Endothelial cell of umbilical vein (primary cell): ENCODE results near the gene GEMIN8. TPM values are rescaled to one million over a fixed set of nuclear protein-coding genes. Genes with fewer than 3 reads are reported as not detected.

Experiments used
- BruUV-seq: library from RNA; stranded (reverse); fragments of 400-500 nt; replicated peaks from 2 replicates; lab custom pipeline; 2021; lab: Mats Ljungman, UMichigan
- CTCF ChIA-PET: fragments of 300-600, 350-600 bp; sonication (Branson Sonifier 250); formaldehyde crosslinking; loops from one replicate; lab custom pipeline; 2021; ENCODE audit warnings: antibody characterized with exemption, inconsistent platforms; lab: Charles Lee
- POLR2A ChIA-PET: fragments of 300-600, 350-600 bp; sonication (Branson Sonifier 250); formaldehyde crosslinking; loops from one replicate; lab custom pipeline; 2021; ENCODE audit warnings: antibody characterized with exemption, inconsistent platforms; lab: Charles Lee
- DNase-seq: peaks from one replicate; pipeline ENCODE4 v3.0.0-alpha.2; 2011; ENCODE audit warnings: low read depth, low spot score
- FAIRE-seq: peaks from 2 replicates; lab custom pipeline; 2011; peaks lifted over from hg19 to GRCh38; lab: Jason Lieb, UNC
- H2AFZ ChIP-seq: 2 replicates; pipeline ENCODE4 v1.6.0; 2012; ENCODE audit warnings: low read depth, low read length, control low read depth, inconsistent platforms
- H3K27ac ChIP-seq: 2 replicates; pipeline ENCODE4 v1.5.1; 2011; ENCODE audit warnings: low read depth, mild to moderate bottlenecking, control low read depth, low read length, moderate library complexity; ENCODE audit not compliant: insufficient read depth
- H3K27me3 ChIP-seq, 2 experiments: 2 replicates each; pipeline versions ENCODE4 v1.6.0 to v1.6.1; 2011; ENCODE audit warnings: low read length in 2 of 2, mixed read lengths in 1 of 2; ENCODE audit not compliant: control insufficient read depth in 2 of 2, insufficient read depth in 2 of 2
- H3K36me3 ChIP-seq, 2 experiments: 2 replicates in 1 of 2; 3 replicates in 1 of 2; pipeline ENCODE4 v1.5.1; 2011; ENCODE audit warnings: low read length in 2 of 2, mild to moderate bottlenecking in 1 of 2, moderate library complexity in 1 of 2; ENCODE audit not compliant: control insufficient read depth in 2 of 2, insufficient read depth in 2 of 2; ENCODE audit errors: extremely low read depth in 1 of 2
- H3K4me1 ChIP-seq: 3 replicates; pipeline ENCODE4 v1.5.1; 2011; ENCODE audit warnings: mild to moderate bottlenecking, low read length; ENCODE audit not compliant: control insufficient read depth, insufficient read depth; ENCODE audit errors: extremely low read depth
- H3K4me2 ChIP-seq: 2 replicates; pipeline ENCODE4 v1.6.1; 2011; ENCODE audit warnings: low read length, control low read depth, mixed read lengths; ENCODE audit not compliant: insufficient read depth
- H3K4me3 ChIP-seq, 3 experiments: fragments of 200-600 bp in 1 of 3; sonication (generic), shearing (Covaris generic) in 1 of 3; replicated peaks in 1 of 3; 2 replicates each; pipeline ENCODE4 v1.5.1; 2011 to 2016; ENCODE audit warnings: control low read depth in 3 of 3, low read length in 3 of 3, mild to moderate bottlenecking in 2 of 3, inconsistent platforms in 1 of 3, low read depth in 1 of 3, moderate library complexity in 1 of 3; ENCODE audit not compliant: insufficient read depth in 1 of 3
- H3K79me2 ChIP-seq: 2 replicates; pipeline ENCODE4 v1.6.0; 2012; ENCODE audit warnings: low read length, inconsistent platforms; ENCODE audit not compliant: control insufficient read depth, insufficient read depth
- H3K9ac ChIP-seq: replicated peaks from 2 replicates; pipeline ENCODE3; 2011; ENCODE audit warnings: low read length, control low read depth; ENCODE audit not compliant: insufficient read depth; ENCODE audit errors: extremely low read depth
- H3K9me1 ChIP-seq: replicated peaks from 3 replicates; pipeline ENCODE4 v1.6.0; 2011; ENCODE audit warnings: mild to moderate bottlenecking, low read length; ENCODE audit not compliant: control insufficient read depth, insufficient read depth; ENCODE audit errors: extremely low read depth
- H3K9me3 ChIP-seq: replicated peaks from 2 replicates; pipeline ENCODE4 v1.5.1; 2012; ENCODE audit warnings: low read length, inconsistent platforms; ENCODE audit not compliant: control insufficient read depth, insufficient read depth
- H4K20me1 ChIP-seq: replicated peaks from 2 replicates; pipeline ENCODE3; 2011; ENCODE audit warnings: mild to moderate bottlenecking, low read length; ENCODE audit not compliant: control insufficient read depth, insufficient read depth; ENCODE audit errors: extremely low read depth
- EZH2 ChIP-seq: IDR thresholded peaks from 2 replicates; pipeline ENCODE4 v1.6.1; 2012; ENCODE audit warnings: borderline replicate concordance, low read depth, mild to moderate bottlenecking, moderate library complexity, low read length, inconsistent platforms; ENCODE audit not compliant: severe bottlenecking
- MYC ChIP-seq: IDR thresholded peaks from one replicate; pipeline ENCODE4 v1.6.1; 2011; ENCODE audit warnings: mild to moderate bottlenecking, low read depth, low read length
- dilution Hi-C: fragments of 300-500 bp; cut with MboI; formaldehyde crosslinking; loops from one replicate; pipeline ENCODE4 v1.15.0; 2019; ENCODE audit warnings: low sequenced_read_pairs; ENCODE audit not compliant: extremely low pct_ligation_motif_present
- intact Hi-C: fragments of 100-400 bp; cut with micrococcal nuclease; formaldehyde crosslinking; loops from one replicate; pipeline ENCODE4 v1.10.0; 2022
- polyA plus RNA-seq, 4 experiments: library from polyadenylated mRNA; depleted of rRNA in 3 of 4; stranded (reverse) in 3 of 4; unstranded in 1 of 4; fragments of >200 nt; gene quantifications; 2 replicates each; pipeline versions ENCODE4 v1.2.1 to v1.2.3, GENCODE V29; 2011 to 2012; ENCODE audit warnings: missing spikeins in 1 of 4
- total RNA-seq: library from RNA; stranded (reverse); gene quantifications from 2 replicates; pipeline ENCODE4 v1.2.3, GENCODE V29; 2021
- TF ChIP-seq, protein P1 (sequence below), 2 donors: IDR thresholded peaks; 1 replicate in 1 of 2; 2 replicates in 1 of 2; pipeline ENCODE4 v1.5.1; 2011; ENCODE audit warnings: low read length in 2 of 2, mild to moderate bottlenecking in 2 of 2, moderate library complexity in 2 of 2, control low read depth in 1 of 2, inconsistent platforms in 1 of 2, low read depth in 1 of 2; ENCODE audit not compliant: insufficient read depth in 1 of 2; ENCODE audit errors: extremely low read depth in 1 of 2

The GEMIN8 gene
- total and polyA plus RNA-seq, 2 donors (not counting 3 experiments of a cell fraction or from before 2014, with no cell fraction given) = 18.5 to 24.5 TPM

DNA sequence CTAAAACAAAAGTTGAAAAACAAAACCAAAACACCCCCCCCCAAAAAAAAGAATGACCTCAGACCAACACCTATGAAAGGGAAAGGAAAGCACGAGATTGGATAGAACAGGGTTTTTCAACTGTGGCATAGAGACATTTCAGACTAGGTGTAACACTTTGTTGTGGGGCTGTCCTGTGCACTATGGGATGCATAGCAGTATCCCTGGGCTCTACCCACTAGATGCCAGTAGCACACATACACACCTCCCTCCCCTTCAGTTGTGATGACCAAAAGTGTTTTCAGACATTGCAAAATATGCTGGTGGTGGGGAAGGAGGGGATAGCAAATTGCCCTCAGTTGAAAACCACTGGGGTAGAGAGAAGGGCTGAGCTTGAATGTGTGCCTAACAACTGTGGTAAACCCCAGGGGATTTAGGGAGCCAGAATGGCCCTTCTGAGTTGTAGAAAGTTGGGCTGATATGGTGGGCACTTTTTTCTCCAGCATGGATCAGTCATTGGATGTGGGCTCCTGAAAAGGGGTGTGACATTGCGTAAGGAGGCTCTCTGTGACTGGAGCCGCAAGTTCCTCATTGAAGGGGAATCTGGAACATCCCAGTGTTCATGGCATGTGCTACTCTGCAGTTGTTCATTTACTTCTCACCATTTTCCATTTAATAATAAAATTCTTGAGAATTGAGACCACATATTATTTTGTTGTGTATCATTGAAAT is 8.8 kb upstream of the GEMIN8 start:
- Histone ChIP-seq H3K9ac (no peak overlapping the region), H3K9me1 (no peaks in the 10 kb centered on the region), H3K4me2 (no peak overlapping the region), H4K20me1 (no peaks in the 10 kb centered on the region), H3K27ac (no peak overlapping the region), H3K27me3 (no peaks in the 10 kb centered on the region), H2AFZ (no peak overlapping the region), H3K36me3 (no peaks in the 10 kb centered on the region), H3K79me2 (no peaks in the 10 kb centered on the region), H3K9me3 (no peaks in the 10 kb centered on the region), H3K4me1 (no peaks in the 10 kb centered on the region), H3K4me3 (no peak overlapping the region)
- dilution Hi-C loops (no loop called here), intact Hi-C loops (loop anchor here (1.0 kb wide), 2 partner anchors 1105 to 1205 kb away; no protein-coding TSS in a partner anchor)
- no peak for FAIRE-seq
- no peak for TF ChIP-seq MYC
- POLR2A ChIA-PET = no interaction called here
- no TSS peak for BruUV-seq
- DNase-seq = no peak
- CTCF ChIA-PET = interaction anchor here (0.6 to 1.9 kb wide), 7 partner anchors 9 to 1262 kb away, joined by 3 to 15 read pairs (median 3); partner anchors contain the start of gene GEMIN8

DNA sequence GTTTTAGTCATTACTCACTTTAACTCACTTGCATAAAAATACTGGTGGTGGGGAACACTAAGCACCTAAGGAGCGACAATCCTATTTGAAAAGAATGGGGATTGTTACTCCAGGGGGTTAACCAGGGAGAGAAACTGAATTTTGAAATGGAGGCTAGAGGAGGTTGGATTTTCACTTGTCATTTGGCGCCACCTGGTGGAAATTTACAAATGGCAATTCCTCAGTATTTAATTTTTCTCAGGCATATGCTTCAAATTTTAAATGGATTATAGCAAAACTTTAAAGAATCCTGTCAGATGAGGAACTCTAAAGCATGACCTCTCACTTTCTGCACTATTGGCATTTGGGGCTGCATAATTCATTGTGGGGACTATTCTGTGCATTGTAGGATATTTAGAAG is 2.7 kb upstream of the GEMIN8 start:
- Histone ChIP-seq H3K36me3 (no peaks in the 10 kb centered on the region), H3K9me1 (no peaks in the 10 kb centered on the region), H3K27ac (no peak overlapping the region), H3K4me1 (peaks cover 17% of the 10 kb centered on the region), H3K79me2 (peaks cover 2% of the 10 kb centered on the region), H2AFZ (peak overlapping the region; percentile 33), H3K9ac (no peak overlapping the region), H3K27me3 (no peaks in the 10 kb centered on the region), H3K9me3 (no peaks in the 10 kb centered on the region), H3K4me2 (no peak overlapping the region), H4K20me1 (no peaks in the 10 kb centered on the region), H3K4me3 (no peak overlapping the region)
- FAIRE-seq (peak; percentile 58), DNase-seq (peak; percentile 36)
- CTCF ChIA-PET = interaction anchor here (0.6 to 1.5 kb wide), 9 partner anchors 253 to 525 kb away, joined by 3 to 35 read pairs (median 4); no protein-coding TSS in a partner anchor
- intact Hi-C loops = loop anchor here (1.0 to 5.0 kb wide), 5 partner anchors 253 to 1085 kb away; no protein-coding TSS in a partner anchor
- BruUV-seq = no TSS peak
- dilution Hi-C loops = no loop called here
- TF ChIP-seq EZH2 = no peak
- TF ChIP-seq, protein P1, sequence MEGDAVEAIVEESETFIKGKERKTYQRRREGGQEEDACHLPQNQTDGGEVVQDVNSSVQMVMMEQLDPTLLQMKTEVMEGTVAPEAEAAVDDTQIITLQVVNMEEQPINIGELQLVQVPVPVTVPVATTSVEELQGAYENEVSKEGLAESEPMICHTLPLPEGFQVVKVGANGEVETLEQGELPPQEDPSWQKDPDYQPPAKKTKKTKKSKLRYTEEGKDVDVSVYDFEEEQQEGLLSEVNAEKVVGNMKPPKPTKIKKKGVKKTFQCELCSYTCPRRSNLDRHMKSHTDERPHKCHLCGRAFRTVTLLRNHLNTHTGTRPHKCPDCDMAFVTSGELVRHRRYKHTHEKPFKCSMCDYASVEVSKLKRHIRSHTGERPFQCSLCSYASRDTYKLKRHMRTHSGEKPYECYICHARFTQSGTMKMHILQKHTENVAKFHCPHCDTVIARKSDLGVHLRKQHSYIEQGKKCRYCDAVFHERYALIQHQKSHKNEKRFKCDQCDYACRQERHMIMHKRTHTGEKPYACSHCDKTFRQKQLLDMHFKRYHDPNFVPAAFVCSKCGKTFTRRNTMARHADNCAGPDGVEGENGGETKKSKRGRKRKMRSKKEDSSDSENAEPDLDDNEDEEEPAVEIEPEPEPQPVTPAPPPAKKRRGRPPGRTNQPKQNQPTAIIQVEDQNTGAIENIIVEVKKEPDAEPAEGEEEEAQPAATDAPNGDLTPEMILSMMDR (IDR thresholded peaks at IDR 0.05; ENCODE audit: extremely low read depth in 1 of 2, insufficient read depth in 1 of 2, low read depth in 1 of 2, low read length in 2 of 2) = peak in 1 of 2 donors; percentile 31
- POLR2A ChIA-PET = no interaction called here
